ENCODE data around the gene GMIP.
"Not testable (repeated sequence)": the region's sequence is repeated elsewhere in the genome, so short reads cannot be mapped to it uniquely, and the experiment has no call there.

The GMIP gene

GRCh38 chr19:19602713-19603324 lies 40.6 kb downstream of the GMIP start:
- no peak for DNase-seq

GRCh38 chr19:19602136-19602712 lies 41.2 kb downstream of the GMIP start:
- DNase-seq, result no peak

GRCh38 chr19:19600793-19601330 lies 42.6 kb downstream of the GMIP start:
- no peak for DNase-seq

- not testable (repeated sequence) for DNase-seq
These were observed 44.6 kb downstream of the GMIP start for GRCh38 chr19:19598728-19599451.

GRCh38 chr19:19597809-19598306 lies 45.6 kb downstream of the GMIP start:
- DNase-seq, result no peak

- DNase-seq, result no peak
These were observed 48.2 kb downstream of the GMIP start for GRCh38 chr19:19595171-19595701.

GRCh38 chr19:19594381-19594780 lies 49.1 kb downstream of the GMIP start:
- DNase-seq, result no peak

- no peak for DNase-seq
These were observed 50.8 kb downstream of the GMIP start for GRCh38 chr19:19592690-19593089.

- DNase-seq, result peak; percentile 29
These were observed 52.2 kb downstream of the GMIP start for GRCh38 chr19:19591133-19591825.

GRCh38 chr19:19588546-19588945 lies 54.9 kb downstream of the GMIP start:
- no peak for DNase-seq

GRCh38 chr19:19587771-19588170 lies 55.7 kb downstream of the GMIP start:
- no peak for DNase-seq

GRCh38 chr19:19584356-19584755 lies 59.1 kb downstream of the GMIP start:
- no peak for DNase-seq

GRCh38 chr19:19582471-19582870 lies 61.0 kb downstream of the GMIP start:
- DNase-seq, result no peak

GRCh38 chr19:19581391-19581790 lies 62.1 kb downstream of the GMIP start:
- no peak for DNase-seq

GRCh38 chr19:19580418-19580817 lies 63.0 kb downstream of the GMIP start:
- no peak for DNase-seq

- DNase-seq, result no peak
These were observed 63.7 kb downstream of the GMIP start for GRCh38 chr19:19579533-19580361.
